HG03457 (cell line): ENCODE measurements around the gene ADORA3.

Experiments
- ATAC-seq: cut with Tn5 transposase; IDR thresholded peaks from one replicate; pipeline ENCODE4 v1.9.1; 2021; ENCODE audit warnings: moderate number of reproducible peaks; ENCODE audit not compliant: unreplicated experiment

Gene ADORA3

DNA sequence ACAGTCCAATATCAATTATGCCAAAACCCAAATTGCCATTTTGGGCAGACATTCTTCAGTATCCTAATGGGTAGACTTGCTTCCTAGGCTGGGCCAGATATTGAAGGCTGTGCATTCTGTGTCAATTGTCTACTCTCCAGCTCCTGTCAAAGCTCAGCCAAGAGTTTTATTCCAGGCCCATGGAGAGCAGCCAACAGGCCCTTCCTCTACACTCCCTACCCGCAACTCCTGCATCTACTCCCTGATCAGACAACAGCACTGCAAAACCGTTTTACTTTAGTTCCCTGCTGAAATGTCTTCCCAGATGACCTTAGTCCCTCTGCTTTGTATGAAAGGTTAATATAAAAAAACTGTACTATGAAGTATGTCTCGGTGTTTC lies 6.6 kb upstream of the ADORA3 start:
- no peak for ATAC-seq

GRCh38 chr1:111507411-111508201 lies 4.2 kb upstream of the ADORA3 start:
- ATAC-seq: peak; percentile 35

GRCh38 chr1:111506561-111506960 lies 3.1 kb upstream of the ADORA3 start:
- no peak for ATAC-seq

DNA sequence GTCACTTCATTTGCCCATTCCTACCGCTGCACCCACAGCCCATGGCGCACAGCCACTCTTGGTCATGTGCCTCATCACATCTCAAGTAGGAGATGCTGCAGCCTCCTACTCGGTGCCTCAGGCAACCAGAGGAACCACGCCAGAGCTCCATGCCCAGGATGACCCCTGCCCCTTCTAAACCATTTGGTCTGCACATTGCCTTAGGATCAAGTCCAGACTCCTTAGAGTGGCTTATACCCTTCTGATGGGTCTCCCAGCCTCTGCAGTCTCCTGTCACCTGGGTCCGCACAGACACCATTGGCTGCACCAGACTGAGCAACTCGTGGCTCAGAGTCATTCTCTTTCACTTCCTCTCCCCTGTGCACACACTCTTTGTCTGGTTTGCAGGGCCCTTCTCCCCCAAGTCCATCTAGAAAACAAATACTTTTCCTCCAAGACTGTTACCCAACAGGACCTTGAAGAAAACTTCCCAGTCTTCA lies 2.2 kb upstream of the ADORA3 start:
- peak; percentile 49 for ATAC-seq

DNA sequence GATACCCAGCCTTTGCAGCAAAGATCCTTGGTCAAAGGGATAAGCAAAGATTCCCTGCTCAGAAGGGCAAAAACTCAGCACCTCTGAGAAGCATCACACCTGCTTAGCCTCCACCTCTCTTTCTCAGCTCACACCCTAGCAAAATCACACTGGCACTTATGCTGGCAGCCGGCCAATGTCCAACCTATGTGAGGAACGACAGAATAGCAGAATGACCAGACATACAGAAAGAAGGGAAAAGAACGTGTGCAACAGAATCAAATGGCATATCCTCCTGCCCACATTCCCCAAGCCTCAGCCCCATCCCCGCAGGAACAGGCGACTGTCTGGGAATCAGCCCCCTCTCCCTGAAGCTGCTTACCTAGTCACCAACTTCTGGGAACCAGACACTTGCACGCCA lies 664 bp upstream of the ADORA3 start:
- no peak for ATAC-seq

DNA sequence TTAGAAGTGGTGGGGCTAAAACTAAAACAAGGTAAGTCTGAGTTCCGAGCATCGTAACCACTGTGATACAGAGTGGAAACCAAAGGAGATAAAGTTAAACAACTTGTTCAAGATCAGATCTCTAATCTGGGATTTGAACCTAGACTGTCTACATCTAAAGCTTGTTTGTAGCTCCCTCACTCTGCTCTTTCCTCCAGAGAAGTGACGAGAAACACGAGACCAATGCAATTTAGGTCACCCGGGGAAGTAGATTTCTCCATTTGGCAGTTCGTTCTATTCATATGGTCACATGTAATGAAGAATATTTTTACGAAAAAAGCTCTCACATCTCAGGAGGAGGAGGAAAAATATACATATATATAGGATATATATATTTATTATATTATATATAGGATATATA lies 1.8 kb downstream of the ADORA3 start:
- no peak for ATAC-seq

- ATAC-seq: no peak
Measured at GRCh38 chr1:111499026-111499785, 4.2 kb downstream of the ADORA3 start.

GRCh38 chr1:111497592-111497991 lies 5.8 kb downstream of the ADORA3 start:
- ATAC-seq: no peak

DNA sequence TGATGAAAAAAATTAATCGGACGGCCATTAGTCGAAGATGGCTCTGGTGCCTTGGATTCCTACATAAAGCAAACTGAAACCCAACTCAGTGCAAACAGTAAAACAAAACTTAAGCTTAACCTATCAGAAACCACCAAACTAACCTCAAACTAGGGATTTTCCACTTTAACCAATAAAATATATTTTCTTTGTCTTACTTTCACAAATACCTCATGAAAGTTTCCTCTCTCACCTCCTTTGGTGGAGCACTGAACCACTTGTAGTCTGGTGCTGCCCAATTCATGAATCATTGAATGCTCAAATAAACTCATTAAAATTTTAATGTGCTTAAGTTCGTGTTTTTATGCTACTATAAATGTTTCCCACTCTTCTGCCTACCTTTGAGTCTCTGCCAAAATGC lies 7.0 kb downstream of the ADORA3 start:
- ATAC-seq: no peak

GRCh38 chr1:111491070-111491469 lies 12.4 kb downstream of the ADORA3 start:
- ATAC-seq: no peak

GRCh38 chr1:111490220-111490619 lies 13.2 kb downstream of the ADORA3 start:
- ATAC-seq: no peak

DNA sequence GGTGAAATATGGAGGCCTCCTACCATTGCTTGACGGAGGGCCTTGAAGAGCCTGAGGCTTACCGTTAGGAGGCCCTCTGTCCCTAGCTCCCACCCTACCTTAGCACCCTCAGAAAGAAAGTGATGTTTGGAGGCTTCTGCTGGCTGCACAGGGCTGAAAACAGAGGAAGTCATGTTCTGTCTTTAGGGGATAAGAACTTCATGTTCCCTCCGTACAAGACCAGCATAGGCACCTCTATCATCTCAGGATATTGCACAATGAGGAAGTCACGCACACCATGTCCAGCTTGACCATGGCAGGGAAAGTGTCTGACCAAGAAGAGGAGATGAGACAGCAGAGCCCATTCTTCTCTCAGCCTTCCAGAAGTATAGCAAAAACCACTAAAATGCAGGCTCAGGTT lies 13.8 kb downstream of the ADORA3 start:
- ATAC-seq: no peak

- ATAC-seq: no peak
Measured at GRCh38 chr1:111488669-111489068, 14.8 kb downstream of the ADORA3 start.

GRCh38 chr1:111487133-111487532 lies 16.3 kb downstream of the ADORA3 start:
- ATAC-seq: no peak

DNA sequence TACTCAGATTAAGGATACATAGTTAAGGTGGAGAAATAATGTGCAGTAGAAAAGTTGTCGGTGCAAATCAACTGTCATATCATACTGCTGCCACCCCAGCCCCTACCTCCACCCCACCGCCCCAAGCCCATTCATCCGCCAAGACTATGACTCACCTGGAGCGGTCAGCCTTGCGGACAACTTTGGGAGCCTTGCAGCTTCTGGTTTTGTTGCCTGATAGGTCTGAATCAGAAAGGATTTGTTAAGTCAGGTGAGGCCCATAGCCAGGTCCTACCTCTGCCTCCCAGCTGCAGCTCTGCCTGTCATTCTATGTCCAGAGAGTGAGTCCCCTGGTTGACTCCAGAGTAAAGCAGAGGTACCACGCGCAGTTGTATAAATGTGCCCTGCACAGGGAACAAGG lies 17.0 kb downstream of the ADORA3 start:
- ATAC-seq: no peak

GRCh38 chr1:111484391-111485026 lies 18.9 kb downstream of the ADORA3 start:
- no peak for ATAC-seq

DNA sequence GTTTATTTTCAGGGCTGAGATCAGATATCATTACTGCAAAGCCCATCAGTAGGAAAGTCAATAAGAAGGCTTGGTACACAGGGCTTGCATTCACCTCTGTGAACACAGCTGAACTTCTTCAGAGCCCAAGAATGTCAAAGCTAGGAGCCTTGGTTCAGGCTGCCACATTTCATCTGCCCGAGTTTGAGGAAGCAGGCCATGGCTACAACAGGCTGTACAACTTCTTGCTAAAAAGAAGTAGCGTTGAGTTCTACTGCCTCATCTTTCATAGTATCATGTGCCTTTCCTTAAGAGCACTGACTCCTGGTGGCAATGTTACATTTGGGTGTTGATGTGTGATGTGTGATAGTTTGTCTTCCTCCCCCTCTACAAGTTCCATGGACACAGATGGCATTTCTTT lies 19.6 kb downstream of the ADORA3 start:
- no peak for ATAC-seq

- ATAC-seq: no peak
Measured at GRCh38 chr1:111483166-111483565, 20.3 kb downstream of the ADORA3 start.

DNA sequence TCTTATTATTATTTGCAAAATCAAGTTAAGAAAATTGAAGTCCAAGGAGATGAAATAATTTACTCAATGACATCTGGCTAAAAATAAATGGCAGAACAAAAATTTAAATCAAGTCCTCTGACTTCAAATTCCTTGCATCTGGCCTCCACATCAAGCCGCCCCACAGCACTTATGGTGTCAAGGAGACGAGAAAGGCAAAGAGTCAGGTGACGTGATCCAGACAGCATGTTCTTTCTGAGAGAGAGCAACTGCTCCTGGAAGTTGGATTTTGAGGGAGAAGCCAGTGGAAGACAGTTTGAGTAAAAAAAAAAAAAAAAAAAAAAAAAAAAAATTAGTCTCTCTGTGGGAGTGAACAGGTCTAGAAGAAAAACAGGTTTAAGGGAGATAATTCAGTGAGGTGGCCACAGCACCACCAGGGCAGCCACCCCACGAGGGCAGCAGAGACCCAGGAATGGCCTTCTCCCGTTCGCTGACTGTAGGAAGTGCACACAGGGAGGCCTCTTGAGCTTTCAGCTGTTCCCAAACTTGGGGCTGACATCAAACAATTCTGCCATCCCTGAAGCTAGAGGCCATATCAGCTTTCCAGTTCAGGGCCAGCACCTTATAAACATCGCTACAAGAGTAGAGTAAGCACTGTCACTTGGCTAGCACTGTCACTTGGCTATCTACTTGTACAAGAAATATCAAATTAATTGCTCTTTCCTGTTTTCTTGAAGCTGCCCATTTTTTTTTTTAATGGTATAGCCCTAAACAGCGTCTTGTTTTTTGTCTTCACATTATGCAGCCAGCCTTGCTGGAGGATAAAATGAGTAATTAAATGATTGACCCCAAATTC lies 21.8 kb downstream of the ADORA3 start:
- no peak for ATAC-seq

DNA sequence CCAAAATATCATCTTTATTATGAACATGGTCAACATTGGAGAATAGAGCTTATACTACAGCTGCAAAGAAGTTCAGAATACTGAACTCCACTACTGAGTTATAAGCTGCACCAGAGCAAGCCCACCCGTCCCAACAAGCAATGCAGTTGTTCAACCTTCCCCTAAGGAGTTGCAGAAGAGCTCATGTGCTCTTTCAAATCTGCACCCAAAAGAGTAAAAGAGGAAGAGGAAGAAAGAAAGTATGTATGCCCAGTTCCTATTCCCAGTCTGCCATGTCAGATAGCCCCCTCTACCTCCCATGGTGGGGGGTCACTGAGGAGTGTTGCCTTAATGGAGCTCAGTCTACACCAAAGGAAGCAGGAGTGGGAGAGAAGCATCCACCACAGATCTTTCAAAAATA lies 22.8 kb downstream of the ADORA3 start:
- ATAC-seq: no peak

- ATAC-seq: no peak
Measured at GRCh38 chr1:111476761-111477309, 26.6 kb downstream of the ADORA3 start.
